HFFc6 (cell line): Measurements from ENCODE around the gene NOA1. TPM values are rescaled to one million over a fixed set of nuclear protein-coding genes. Genes with fewer than 3 reads are reported as not detected.
"Not testable (repeated sequence)": the region's sequence is repeated elsewhere in the genome, so short reads cannot be mapped to it uniquely, and the experiment has no call there.

Experiments used
- DNase-seq: peaks from one replicate; pipeline ENCODE4 v3.0.0-alpha.2; 2018
- H3K27ac Mint-ChIP-seq: 2 replicates; pipeline ENCODE4 v1.8.0; 2020; ENCODE audit warnings: mild to moderate bottlenecking, mixed read lengths
- H3K27me3 Mint-ChIP-seq: 2 replicates; pipeline ENCODE4 v1.8.0; 2021; ENCODE audit warnings: mild to moderate bottlenecking, moderate library complexity, mixed read lengths; ENCODE audit not compliant: insufficient read depth
- H3K36me3 Mint-ChIP-seq: 2 replicates; pipeline ENCODE4 v1.8.0; 2021; ENCODE audit warnings: low read depth, mixed read lengths
- H3K4me1 Mint-ChIP-seq: 2 replicates; pipeline ENCODE4 v1.8.0; 2020; ENCODE audit warnings: low read depth, mixed read lengths
- H3K4me3 Mint-ChIP-seq: 2 replicates; pipeline ENCODE4 v1.8.0; 2020; ENCODE audit warnings: mild to moderate bottlenecking, moderate library complexity, mixed read lengths
- H3K9me3 Mint-ChIP-seq: 2 replicates; pipeline ENCODE4 v1.8.0; 2020; ENCODE audit warnings: mild to moderate bottlenecking, mixed read lengths
- CTCF ChIP-seq: fragments of 200-600 bp; sonication (generic); IDR thresholded peaks from 2 replicates; pipeline ENCODE4 v1.5.0; 2021; ENCODE audit warnings: antibody characterized with exemption, mild to moderate bottlenecking
- total RNA-seq, 6 experiments: library from RNA; stranded (reverse); fragmentation: NEBNext Ultra II Directional; extraction: Animal tissue kit (Norgen Biotek cat#: 25700); gene quantifications; 2 replicates in 1 of 6; 3 replicates in 5 of 6; pipeline ENCODE4 v1.2.3, GENCODE V29; 2021

Gene NOA1
- total RNA-seq, 6 experiments from 2014 or later, result 10.5 to 14.7 (median 13.8) TPM

- peaks cover 6% of the 10 kb centered on the region for H3K27me3 Mint-ChIP-seq
- peak overlapping the region; percentile 79 for H3K27ac Mint-ChIP-seq
- peak overlapping the region; percentile 76 for H3K4me3 Mint-ChIP-seq
- TF ChIP-seq CTCF, result no peak
- peaks cover 35% of the 10 kb centered on the region for H3K4me1 Mint-ChIP-seq
- peaks cover 19% of the 10 kb centered on the region for H3K36me3 Mint-ChIP-seq
- H3K9me3 Mint-ChIP-seq, result no peaks in the 10 kb centered on the region
- peak; percentile 82 for DNase-seq
Observed at GRCh38 chr4:56937262-56937661, 40.1 kb downstream of the NOA1 start.

DNA sequence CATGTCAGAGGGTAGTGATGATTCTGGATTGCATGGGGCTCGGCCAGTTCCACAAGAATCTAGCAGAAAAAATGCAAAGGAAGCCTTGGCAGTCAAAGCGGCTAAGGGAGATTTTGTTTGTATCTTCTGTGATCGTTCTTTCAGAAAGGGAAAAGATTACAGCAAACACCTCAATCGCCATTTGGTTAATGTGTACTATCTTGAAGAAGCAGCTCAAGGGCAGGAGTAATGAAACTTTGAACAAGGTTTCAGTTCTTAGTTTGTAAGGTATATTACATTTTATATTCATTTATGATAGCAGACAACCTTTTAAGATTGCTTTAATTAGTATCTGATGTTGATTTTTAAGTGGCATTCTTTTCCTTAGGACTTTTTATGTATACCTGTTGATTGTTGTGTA is 45.5 kb downstream of the NOA1 start:
- Mint-ChIP-seq H3K4me3 (no peak overlapping the region), H3K27me3 (no peaks in the 10 kb centered on the region; the same call in none of the 2 replicates), H3K27ac (no peak overlapping the region), H3K36me3 (peaks cover 32% of the 10 kb centered on the region), H3K4me1 (peaks cover 28% of the 10 kb centered on the region), H3K9me3 (no peaks in the 10 kb centered on the region)
- no peak for DNase-seq
- TF ChIP-seq CTCF, result no peak

DNA sequence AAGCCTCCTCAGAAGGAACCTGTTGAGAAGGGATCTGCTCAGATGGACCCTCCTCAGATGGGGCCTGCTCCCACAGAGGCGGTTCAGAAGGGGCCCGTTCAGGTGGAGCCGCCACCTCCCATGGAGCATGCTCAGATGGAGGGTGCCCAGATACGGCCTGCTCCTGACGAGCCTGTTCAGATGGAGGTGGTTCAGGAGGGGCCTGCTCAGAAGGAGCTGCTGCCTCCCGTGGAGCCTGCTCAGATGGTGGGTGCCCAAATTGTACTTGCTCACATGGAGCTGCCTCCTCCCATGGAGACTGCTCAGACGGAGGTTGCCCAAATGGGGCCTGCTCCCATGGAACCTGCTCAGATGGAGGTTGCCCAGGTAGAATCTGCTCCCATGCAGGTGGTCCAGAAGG is 46.8 kb downstream of the NOA1 start:
- no peak overlapping the region for H3K27ac Mint-ChIP-seq
- DNase-seq, result no peak
- TF ChIP-seq CTCF, result no peak
- no peaks in the 10 kb centered on the region; the same call in none of the 2 replicates for H3K27me3 Mint-ChIP-seq
- H3K4me3 Mint-ChIP-seq, result no peak overlapping the region
- peaks cover 30% of the 10 kb centered on the region for H3K36me3 Mint-ChIP-seq
- H3K9me3 Mint-ChIP-seq, result no peaks in the 10 kb centered on the region
- H3K4me1 Mint-ChIP-seq, result peaks cover 27% of the 10 kb centered on the region

DNA sequence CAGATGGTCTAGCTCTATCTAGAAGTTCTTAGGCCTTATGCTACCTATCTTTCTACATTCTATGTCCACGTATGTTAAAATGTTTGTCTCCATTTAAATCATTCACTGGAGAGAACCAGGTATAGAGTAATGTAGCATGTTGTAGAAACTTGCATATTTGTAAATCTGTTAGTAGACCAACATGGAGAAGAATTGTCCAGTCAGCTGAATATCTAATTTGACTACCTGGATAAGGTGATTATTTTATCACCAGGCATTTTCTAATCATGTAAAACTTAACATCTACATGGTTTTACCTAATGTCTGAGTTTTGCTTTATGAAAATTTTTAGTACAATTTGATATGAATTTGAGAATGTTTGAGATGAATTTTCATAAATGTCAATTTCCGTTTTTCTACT is 50.2 kb downstream of the NOA1 start:
- H3K27ac Mint-ChIP-seq, result no peak overlapping the region
- DNase-seq, result no peak
- no peak overlapping the region for H3K4me3 Mint-ChIP-seq
- peaks cover 48% of the 10 kb centered on the region for H3K36me3 Mint-ChIP-seq
- peaks cover 11% of the 10 kb centered on the region for H3K4me1 Mint-ChIP-seq
- H3K9me3 Mint-ChIP-seq, result no peaks in the 10 kb centered on the region
- TF ChIP-seq CTCF, result no peak
- no peaks in the 10 kb centered on the region; the same call in none of the 2 replicates for H3K27me3 Mint-ChIP-seq

DNA sequence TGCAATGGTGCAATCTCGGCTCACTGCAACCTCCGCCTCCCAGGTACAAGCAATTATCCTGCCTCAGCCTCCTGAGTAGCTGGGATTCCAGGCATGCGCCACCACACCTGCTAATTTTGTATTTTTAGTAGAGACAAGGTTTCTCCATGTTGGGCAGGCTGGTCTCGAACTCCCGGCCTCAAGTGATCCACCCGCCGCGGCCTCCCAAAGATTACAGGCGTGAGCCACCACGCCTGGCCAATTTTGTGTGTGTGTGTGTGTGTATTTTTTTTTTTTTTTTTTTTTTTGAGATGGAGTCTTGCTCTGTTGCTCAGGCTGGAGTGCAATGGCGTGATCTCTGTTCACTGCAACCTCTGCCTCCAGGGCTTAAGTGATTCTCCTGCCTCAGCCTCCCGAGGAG is 62.4 kb downstream of the NOA1 start:
- peaks cover 18% of the 10 kb centered on the region for H3K36me3 Mint-ChIP-seq
- not testable (repeated sequence) for H3K9me3 Mint-ChIP-seq, H3K4me3 Mint-ChIP-seq, H3K27ac Mint-ChIP-seq, DNase-seq, H3K27me3 Mint-ChIP-seq
- peaks cover 34% of the 10 kb centered on the region for H3K4me1 Mint-ChIP-seq

- Mint-ChIP-seq H3K27me3 (peaks cover 2% of the 10 kb centered on the region; the same call in 1 of the 2 replicates), H3K27ac (no peak overlapping the region), H3K9me3 (no peaks in the 10 kb centered on the region), H3K4me1 (peaks cover 40% of the 10 kb centered on the region), H3K36me3 (peaks cover 22% of the 10 kb centered on the region), H3K4me3 (no peak overlapping the region)
- no peak for TF ChIP-seq CTCF
- DNase-seq, result no peak
Observed at GRCh38 chr4:56914336-56914735, 63.1 kb downstream of the NOA1 start.

Other genes with a start within 250 kb of the NOA1 start
- gene SPINK2, start 155.9 kb downstream of the NOA1 start, total RNA-seq, result not detected
- 10 to 100 TPM; 48.0 to 53.4 (median 52.1) TPM for gene REST, start 69.7 kb downstream of the NOA1 start, total RNA-seq
- 10 to 100 TPM; 83.5 to 90.9 (median 87.8) TPM for gene POLR2B, start 1.3 kb upstream of the NOA1 start, total RNA-seq
- gene IGFBP7, start 132.8 kb upstream of the NOA1 start, total RNA-seq, result 100 to 1,000 TPM; 464 to 821 (median 485) TPM